LNCaP clone FGC (cell line): ENCODE results near the gene CYREN.

Experiments used
- DNase-seq: peaks from one replicate; pipeline ENCODE4 v3.0.0-alpha.2; 2011; ENCODE audit warnings: low read depth
- H3K4me3 ChIP-seq: 2 replicates; pipeline ENCODE4 v1.5.1; 2011; ENCODE audit warnings: mild to moderate bottlenecking, low read depth, low read length, control low read depth
- TF ChIP-seq, protein P1 (sequence below): IDR thresholded peaks from 2 replicates; pipeline ENCODE4 v1.5.1; 2012; ENCODE audit warnings: mild to moderate bottlenecking; ENCODE audit not compliant: control insufficient read depth, insufficient read depth; ENCODE audit errors: extremely low read depth

Gene CYREN

GRCh38 chr7:135159359-135160085 lies 11.0 kb downstream of the CYREN start:
- DNase-seq, result no peak
- no peak overlapping the region for H3K4me3 ChIP-seq
- TF ChIP-seq, protein P1, sequence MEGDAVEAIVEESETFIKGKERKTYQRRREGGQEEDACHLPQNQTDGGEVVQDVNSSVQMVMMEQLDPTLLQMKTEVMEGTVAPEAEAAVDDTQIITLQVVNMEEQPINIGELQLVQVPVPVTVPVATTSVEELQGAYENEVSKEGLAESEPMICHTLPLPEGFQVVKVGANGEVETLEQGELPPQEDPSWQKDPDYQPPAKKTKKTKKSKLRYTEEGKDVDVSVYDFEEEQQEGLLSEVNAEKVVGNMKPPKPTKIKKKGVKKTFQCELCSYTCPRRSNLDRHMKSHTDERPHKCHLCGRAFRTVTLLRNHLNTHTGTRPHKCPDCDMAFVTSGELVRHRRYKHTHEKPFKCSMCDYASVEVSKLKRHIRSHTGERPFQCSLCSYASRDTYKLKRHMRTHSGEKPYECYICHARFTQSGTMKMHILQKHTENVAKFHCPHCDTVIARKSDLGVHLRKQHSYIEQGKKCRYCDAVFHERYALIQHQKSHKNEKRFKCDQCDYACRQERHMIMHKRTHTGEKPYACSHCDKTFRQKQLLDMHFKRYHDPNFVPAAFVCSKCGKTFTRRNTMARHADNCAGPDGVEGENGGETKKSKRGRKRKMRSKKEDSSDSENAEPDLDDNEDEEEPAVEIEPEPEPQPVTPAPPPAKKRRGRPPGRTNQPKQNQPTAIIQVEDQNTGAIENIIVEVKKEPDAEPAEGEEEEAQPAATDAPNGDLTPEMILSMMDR, result no peak

GRCh38 chr7:135158874-135159273 lies 11.6 kb downstream of the CYREN start:
- DNase-seq, result no peak
- H3K4me3 ChIP-seq, result no peak overlapping the region
- TF ChIP-seq, protein P1, result no peak

- no peak for DNase-seq
- no peak overlapping the region for H3K4me3 ChIP-seq
- TF ChIP-seq, protein P1, result no peak
Measured at GRCh38 chr7:135158141-135158655, 12.3 kb downstream of the CYREN start.

DNA sequence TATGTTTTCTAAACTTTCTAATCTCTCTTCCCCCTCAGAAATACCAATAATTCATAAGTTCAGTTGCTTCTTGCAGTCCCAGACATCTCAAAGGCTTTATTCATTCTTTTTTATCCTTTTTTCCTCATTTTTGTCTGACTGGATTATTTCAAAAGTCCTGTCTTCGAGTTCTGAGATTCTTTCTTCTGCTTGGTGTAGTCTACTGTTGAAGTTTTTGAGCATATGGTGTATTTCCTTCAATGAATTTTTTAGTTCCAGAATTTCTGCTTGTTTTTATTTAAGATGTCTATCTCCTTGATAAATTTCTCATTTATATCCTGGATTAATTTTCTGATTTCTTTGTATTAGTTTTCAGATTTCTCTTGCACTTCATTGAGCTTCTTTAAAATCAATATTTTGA lies 14.2 kb downstream of the CYREN start:
- no peak overlapping the region for H3K4me3 ChIP-seq
- DNase-seq, result no peak
- TF ChIP-seq, protein P1, result no peak

- no peak for DNase-seq
- TF ChIP-seq, protein P1, result no peak
- no peak overlapping the region for H3K4me3 ChIP-seq
Measured at GRCh38 chr7:135154734-135155133, 15.8 kb downstream of the CYREN start.

DNA sequence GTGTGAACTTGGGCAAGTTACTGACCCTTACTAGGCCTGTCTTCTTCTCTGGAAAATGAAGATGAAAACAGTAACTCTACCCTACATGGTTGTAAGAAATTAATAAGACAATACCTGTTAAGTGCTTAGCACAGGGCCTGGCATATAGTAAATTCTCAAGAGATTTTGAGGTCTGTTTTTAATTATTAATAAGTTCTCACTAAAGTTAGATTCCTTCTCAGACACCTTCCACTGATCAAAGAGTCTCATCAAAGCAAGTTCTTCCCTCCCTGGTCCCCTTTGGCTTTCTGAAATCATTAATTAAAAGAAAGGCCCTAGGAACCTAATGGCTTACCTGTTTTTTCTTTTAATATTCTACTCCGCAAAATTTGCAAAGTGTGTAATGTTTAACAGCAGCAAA lies 18.1 kb downstream of the CYREN start:
- H3K4me3 ChIP-seq, result no peak overlapping the region

More for the DNA sequence above, 18.1 kb downstream of the CYREN start:
- no peak for DNase-seq
- TF ChIP-seq, protein P1, result no peak
